HG03457 (cell line): Measurements from ENCODE around the gene ODF4.
"Not testable (repeated sequence)": the region's sequence is repeated elsewhere in the genome, so short reads cannot be mapped to it uniquely, and the experiment has no call there.

Experiments
- ATAC-seq: cut with Tn5 transposase; IDR thresholded peaks from one replicate; pipeline ENCODE4 v1.9.1; 2021; ENCODE audit warnings: moderate number of reproducible peaks; ENCODE audit not compliant: unreplicated experiment

ODF4 gene

DNA sequence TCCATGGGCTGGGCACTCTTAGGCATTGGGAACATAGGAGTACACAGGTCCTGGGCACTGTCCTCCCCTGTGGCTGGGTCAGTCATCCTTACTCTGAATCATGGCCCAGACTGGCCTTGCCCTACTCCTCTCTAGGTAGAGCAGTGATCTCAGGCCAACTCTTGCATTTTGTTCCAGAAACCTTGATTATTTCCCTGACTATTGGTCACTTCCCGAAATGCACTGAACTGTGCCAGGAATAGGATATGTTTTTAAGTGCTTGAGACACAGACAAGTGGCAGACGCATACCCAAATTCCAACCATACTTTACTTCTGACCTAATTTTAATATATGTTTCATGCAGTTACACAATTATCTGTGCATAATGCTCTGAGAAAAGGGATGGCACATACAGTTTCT lies 26.6 kb downstream of the ODF4 start:
- ATAC-seq = no peak

GRCh38 chr17:8368193-8368592 lies 28.6 kb downstream of the ODF4 start:
- ATAC-seq = no peak

DNA sequence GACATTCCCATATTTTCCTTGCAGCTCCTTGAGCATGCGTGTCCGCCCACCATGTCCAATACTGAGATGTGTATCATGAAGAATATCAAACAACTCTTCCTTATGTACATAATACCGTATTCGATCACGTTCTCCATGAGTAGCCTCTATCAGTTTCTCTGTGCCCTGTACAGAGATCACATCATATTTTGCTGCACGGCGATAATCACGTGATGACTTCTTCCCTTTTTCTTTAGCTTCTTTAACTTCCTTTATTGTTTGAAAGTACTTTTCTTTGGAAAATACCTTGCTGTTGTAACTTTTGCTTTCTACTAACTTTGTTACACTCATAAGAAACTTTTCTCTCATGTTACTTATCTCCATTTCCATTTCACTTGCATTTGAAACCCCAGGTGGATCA lies 30.3 kb downstream of the ODF4 start:
- no peak for ATAC-seq

- ATAC-seq = no peak
Observed at GRCh38 chr17:8371786-8372185, 32.1 kb downstream of the ODF4 start.

- ATAC-seq = no peak
Observed at GRCh38 chr17:8372422-8372821, 32.8 kb downstream of the ODF4 start.

- not testable (repeated sequence) for ATAC-seq
Observed at GRCh38 chr17:8373856-8374255, 34.2 kb downstream of the ODF4 start.

DNA sequence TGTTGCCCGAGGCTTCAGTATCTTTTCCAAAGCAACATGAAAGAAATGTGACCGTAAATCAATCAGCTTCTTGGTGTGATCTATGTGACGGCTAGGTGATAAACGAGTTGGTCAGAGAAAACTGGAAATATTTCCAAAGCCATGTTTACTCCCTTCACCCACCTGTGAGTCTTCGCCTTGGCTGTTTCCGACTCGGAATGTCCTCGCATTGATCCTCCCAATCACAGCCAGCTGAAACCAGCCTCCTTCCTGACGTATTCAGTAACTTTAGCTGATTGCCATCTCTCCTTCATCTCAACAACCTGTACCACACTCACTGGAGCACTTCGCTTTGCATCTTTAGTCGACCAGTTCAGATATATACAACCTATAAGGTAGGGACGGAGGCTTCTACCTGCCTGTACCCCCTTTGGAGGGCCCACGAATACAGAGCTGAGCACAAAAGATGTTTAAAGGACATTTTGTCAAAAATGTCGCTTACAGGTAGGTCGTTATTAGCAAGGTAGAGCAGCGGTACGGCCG lies 36.2 kb downstream of the ODF4 start:
- no peak for ATAC-seq

DNA sequence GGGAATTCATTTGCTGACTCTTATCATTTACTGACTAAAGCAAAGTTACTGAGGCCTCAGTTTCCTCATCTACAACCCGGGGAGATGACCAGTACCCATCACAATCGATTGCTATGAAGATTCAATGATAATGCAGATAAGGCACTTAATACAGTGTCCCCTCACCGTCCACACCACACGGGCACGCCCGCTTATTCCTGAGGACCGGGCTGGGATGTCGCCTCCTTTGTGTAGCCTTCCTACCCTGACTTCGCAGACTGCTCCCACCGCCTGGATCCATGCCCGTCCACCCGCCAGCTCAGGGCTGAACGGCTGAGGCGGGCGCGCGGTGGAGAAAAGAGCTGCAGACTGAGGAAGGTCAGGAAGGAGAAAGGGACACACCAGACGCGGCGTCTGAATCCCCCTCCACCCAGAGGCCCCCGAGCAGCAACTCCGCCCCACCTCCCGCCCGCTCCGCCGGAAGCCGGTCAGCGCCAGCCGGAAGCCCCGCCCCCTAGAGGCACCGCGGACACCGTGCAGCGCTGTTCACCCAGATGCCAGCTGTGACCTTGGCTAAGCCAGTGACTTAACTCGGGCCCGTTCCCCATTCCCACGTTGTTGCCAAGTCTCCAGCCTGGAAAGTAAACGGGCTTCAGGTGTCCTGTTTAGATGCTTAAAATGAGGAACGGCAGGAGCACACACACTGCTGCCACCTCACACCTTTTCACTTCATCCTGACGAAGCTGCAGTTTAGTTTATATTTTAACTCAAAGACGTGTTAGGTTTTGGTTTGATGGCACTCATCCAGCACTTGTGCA lies 36.8 kb downstream of the ODF4 start, which contains the start of gene KRABD2:
Gene KRABD2, minus strand, starts transcription at position 434 of the 797 bp plus-strand sequence.
- ATAC-seq = peak; percentile 74

DNA sequence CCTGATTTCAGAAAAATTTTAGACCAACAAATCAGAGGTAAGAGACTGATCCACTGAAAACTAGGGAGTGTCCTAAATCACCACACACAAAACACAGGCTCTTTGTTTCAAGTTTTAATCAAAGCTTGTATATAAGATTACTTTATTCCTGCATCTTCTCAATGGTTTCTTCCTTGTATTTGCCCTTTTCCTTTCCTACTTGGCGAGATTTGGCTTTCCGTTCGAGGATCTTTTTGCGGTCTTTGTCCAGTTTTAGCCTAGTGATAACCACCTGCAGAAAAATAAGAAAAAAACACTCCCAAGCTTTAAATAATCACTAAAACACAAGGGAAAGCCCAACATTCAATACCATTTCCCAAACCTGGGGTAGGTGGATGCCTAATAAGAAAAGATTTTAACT lies 37.8 kb downstream of the ODF4 start:
- ATAC-seq = no peak

- not testable (repeated sequence) for ATAC-seq
Observed at GRCh38 chr17:8378117-8378516, 38.5 kb downstream of the ODF4 start.

DNA sequence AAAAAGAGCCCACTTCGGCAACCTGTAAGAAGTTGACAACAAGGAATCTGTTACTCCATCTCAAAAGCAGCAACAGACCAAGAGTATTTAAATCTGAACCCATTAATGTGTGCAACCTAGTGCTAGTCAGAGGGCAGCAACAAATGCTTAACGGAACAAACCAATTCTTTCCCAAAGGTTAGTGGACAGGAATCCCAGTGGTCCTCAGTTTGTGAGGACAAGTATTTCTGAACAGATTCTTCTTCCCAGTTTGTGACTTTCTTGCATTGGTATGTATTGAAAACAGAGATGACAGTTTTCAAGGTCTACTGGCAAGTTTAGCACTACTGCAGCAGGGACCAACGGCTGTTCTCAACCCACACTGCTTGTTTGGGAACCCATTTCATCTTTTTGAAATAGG lies 40.4 kb downstream of the ODF4 start:
- ATAC-seq = no peak

- ATAC-seq = no peak
Observed at GRCh38 chr17:8382052-8382879, 42.6 kb downstream of the ODF4 start.

- no peak for ATAC-seq
Observed at GRCh38 chr17:8382880-8383142, 43.2 kb downstream of the ODF4 start.

- ATAC-seq = peak; percentile 83
Observed at GRCh38 chr17:8383143-8383822, 43.6 kb downstream of the ODF4 start, which contains the start of gene RPL26. Gene RPL26 (minus strand): TSS chr17:8383193. CDS start chr17:8382310, 883 bp downstream.

DNA sequence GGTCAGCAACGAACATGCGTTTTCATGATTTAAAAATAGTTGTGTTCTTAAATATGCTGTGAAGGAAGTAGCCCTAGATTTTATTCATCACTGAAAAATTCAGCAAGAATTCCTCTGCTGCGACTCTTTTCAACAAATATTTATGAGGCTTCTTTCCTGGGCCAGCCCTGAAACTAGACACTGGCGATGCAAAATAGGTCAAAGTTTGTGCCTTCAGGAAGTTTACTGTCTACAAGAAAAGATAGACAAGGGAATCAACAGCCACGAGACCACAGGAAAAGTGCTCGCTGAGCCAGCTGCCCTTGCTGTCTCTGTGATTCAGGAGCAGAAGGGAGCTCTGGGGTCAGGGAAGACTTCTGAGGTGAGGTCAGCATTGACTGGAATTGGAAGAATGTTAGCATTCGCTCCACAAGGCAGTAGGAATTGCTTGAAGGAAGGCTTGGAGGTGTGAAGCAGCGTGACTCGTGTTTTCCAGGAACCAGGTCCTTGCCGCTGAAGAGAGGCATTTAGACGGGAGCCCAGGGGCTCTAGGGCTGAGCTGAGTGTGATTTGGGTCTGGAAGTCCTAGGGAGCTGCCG lies 45.2 kb downstream of the ODF4 start:
- ATAC-seq = no peak

DNA sequence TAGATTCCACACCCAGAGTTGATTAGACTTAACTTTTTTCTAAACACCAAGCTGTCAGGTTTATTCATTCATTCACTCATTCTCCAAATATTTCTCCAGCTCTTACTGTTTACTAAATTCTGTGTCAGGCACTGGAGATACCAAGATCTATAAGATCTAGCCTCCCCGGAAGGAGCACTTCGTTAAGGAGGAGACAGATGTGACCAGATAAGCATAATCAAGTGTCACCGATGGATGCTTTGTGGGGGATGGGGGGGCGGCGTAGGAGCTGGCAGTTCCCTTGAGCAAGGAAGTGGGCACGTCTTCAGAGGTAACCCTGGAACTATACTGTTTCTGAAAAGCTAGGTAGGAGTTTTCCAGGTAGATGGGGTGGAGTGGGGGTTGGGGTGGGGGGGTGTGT lies 47.2 kb downstream of the ODF4 start:
- ATAC-seq = no peak

GRCh38 chr17:8387914-8388651 lies 48.4 kb downstream of the ODF4 start:
- ATAC-seq = no peak

GRCh38 chr17:8391711-8392110 lies 52.1 kb downstream of the ODF4 start:
- ATAC-seq = no peak

- no peak for ATAC-seq
Observed at GRCh38 chr17:8392274-8392673, 52.6 kb downstream of the ODF4 start.

DNA sequence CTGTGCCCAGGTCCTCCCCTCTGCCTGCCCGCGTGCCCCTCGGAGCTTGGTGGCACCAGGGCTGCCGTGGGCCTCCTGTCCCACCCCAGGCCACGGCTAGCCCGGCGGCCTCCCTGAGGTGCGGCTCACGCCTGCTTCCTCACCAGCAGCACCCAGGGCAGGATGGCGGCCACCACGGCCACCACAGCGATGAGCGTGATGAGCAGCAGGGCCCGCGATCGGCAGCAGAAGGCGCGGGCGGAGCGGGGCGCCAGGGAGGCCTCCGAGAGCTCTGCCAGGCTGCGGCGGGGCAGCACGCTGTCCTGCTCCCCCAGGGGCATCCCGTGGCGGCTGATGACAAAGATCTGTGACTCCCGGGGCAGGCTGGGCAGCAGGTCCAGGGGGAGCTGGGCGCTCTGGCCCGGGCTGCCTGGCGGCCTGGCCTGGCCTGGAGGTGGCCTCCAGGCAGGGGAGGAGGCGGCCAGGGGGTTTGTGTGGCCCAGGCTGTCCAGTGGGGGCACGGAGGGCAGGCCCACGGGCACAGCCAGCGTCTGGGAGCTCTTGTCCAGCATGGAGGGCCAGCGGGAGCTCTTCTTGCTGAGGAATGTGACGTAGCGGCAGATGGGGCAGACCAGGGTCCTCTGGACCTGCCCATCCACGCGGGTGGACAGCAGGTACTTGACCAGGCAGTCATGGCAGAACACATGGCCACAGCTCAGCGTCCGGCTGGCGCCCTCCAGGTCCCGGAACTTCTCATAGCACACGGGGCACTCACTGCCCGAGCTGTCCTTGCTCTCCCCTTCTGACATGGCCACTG lies 53.2 kb downstream of the ODF4 start:
- ATAC-seq = no peak
